Non-pigmented ciliary epithelial cell (primary cell): ENCODE results near the gene CLDN15.
"Not testable (repeated sequence)": the region's sequence is repeated elsewhere in the genome, so short reads cannot be mapped to it uniquely, and the experiment has no call there.

Source experiments
- DNase-seq: peaks from one replicate; pipeline ENCODE4 v3.0.0-alpha.2; 2010; ENCODE audit warnings: low read depth

CLDN15 gene

GRCh38 chr7:101199522-101199921 is 38.1 kb downstream of the CLDN15 start:
- not testable (repeated sequence) for DNase-seq

- no peak for DNase-seq
These were observed 39.1 kb downstream of the CLDN15 start for GRCh38 chr7:101198476-101198875.

- DNase-seq = no peak
These were observed 39.6 kb downstream of the CLDN15 start for GRCh38 chr7:101197991-101198390.

- no peak for DNase-seq
These were observed 41.7 kb downstream of the CLDN15 start for GRCh38 chr7:101195884-101196283.

- DNase-seq = no peak
These were observed 48.5 kb downstream of the CLDN15 start for GRCh38 chr7:101189109-101189508.

GRCh38 chr7:101186844-101187428 is 50.7 kb downstream of the CLDN15 start:
- no peak for DNase-seq

GRCh38 chr7:101186194-101186593 is 51.4 kb downstream of the CLDN15 start:
- no peak for DNase-seq

GRCh38 chr7:101185258-101185839 is 52.3 kb downstream of the CLDN15 start:
- DNase-seq = no peak
